BLaER1 treated with 17β-estradiol and CSF1 and Interleukin-3, amounts not matched to agents 10 nM and 100 nM (cell line): ENCODE results near the gene EBLN2.

Experiments used
- H3K27ac ChIP-seq, 11 experiments: shearing (Covaris generic); formaldehyde crosslinking; 2 replicates each; pipeline ENCODE4 v1.8.1; 2022
- H3K27me3 ChIP-seq, 11 experiments: shearing (Covaris generic); formaldehyde crosslinking; 2 replicates each; pipeline ENCODE4 v1.8.1; 2022
- H3K36me3 ChIP-seq, 11 experiments: shearing (Covaris generic); formaldehyde crosslinking; 2 replicates each; pipeline ENCODE4 v1.8.1; 2022
- H3K4me1 ChIP-seq, 10 experiments: shearing (Covaris generic); formaldehyde crosslinking; 2 replicates each; pipeline ENCODE4 v1.8.1; 2022
- H3K4me2 ChIP-seq, 11 experiments: shearing (Covaris generic); formaldehyde crosslinking; 2 replicates each; pipeline ENCODE4 v1.8.1; 2022
- H3K4me3 ChIP-seq, 10 experiments: shearing (Covaris generic); formaldehyde crosslinking; 2 replicates each; pipeline ENCODE4 v1.8.1; 2022
- H3K9ac ChIP-seq, 11 experiments: shearing (Covaris generic); formaldehyde crosslinking; 2 replicates each; pipeline ENCODE4 v1.8.1; 2022
- H3K9me3 ChIP-seq, 11 experiments: shearing (Covaris generic); formaldehyde crosslinking; replicated peaks in 1 of 11; 2 replicates each; pipeline ENCODE4 v1.8.1; 2022
- H4K20me1 ChIP-seq, 11 experiments: shearing (Covaris generic); formaldehyde crosslinking; 2 replicates each; pipeline ENCODE4 v1.8.1; 2022
- Cebpa-rat ChIP-seq, 11 experiments: shearing (Covaris generic); IDR thresholded peaks; 2 replicates each; pipeline ENCODE4 v1.8.1; 2022

The EBLN2 gene

GRCh38 chr3:73029321-73029796 is 32.1 kb upstream of the EBLN2 start:
- H3K4me1 ChIP-seq = peaks cover 0 to 39% (median 0%) of the 10 kb centered on the region in 10 experiments; a peak in 6 of 20 replicates
- H3K27me3 ChIP-seq = no peaks in the 10 kb centered on the region
- no peak overlapping the region for H3K9ac ChIP-seq
- no peak overlapping the region for H3K4me2 ChIP-seq
- H3K9me3 ChIP-seq = peaks cover 0 to 22% (median 8%) of the 10 kb centered on the region in 11 experiments; a peak in 8 of 22 replicates
- peaks cover 17 to 96% (median 66%) of the 10 kb centered on the region in 11 experiments for H3K36me3 ChIP-seq
- TF ChIP-seq Cebpa-rat (IDR thresholded peaks at IDR 0.05) = no peak
- H3K27ac ChIP-seq = no peak overlapping the region
- H3K4me3 ChIP-seq = no peak overlapping the region
- H4K20me1 ChIP-seq = peaks cover 98 to 100% (median 100%) of the 10 kb centered on the region in 11 experiments; a peak in 20 of 22 replicates

- peaks cover 0 to 39% (median under 1%) of the 10 kb centered on the region in 10 experiments; a peak in 7 of 20 replicates for H3K4me1 ChIP-seq
- no peak overlapping the region for H3K27ac ChIP-seq
- peaks cover 0 to 22% (median 8%) of the 10 kb centered on the region in 11 experiments; a peak in 8 of 22 replicates for H3K9me3 ChIP-seq
- peaks cover 98 to 100% (median 100%) of the 10 kb centered on the region in 11 experiments; a peak in 20 of 22 replicates for H4K20me1 ChIP-seq
- H3K27me3 ChIP-seq = no peaks in the 10 kb centered on the region
- H3K4me3 ChIP-seq = no peak overlapping the region
- no peak for TF ChIP-seq Cebpa-rat (IDR thresholded peaks at IDR 0.05)
- H3K4me2 ChIP-seq = no peak overlapping the region
- no peak overlapping the region for H3K9ac ChIP-seq
- peaks cover 17 to 91% (median 69%) of the 10 kb centered on the region in 11 experiments for H3K36me3 ChIP-seq
Measured at GRCh38 chr3:73030073-73030597, 31.3 kb upstream of the EBLN2 start.

- H3K9ac ChIP-seq = no peak overlapping the region
- no peak overlapping the region for H3K4me2 ChIP-seq
- peaks cover 0 to 43% (median 2%) of the 10 kb centered on the region in 10 experiments; a peak in 7 of 20 replicates for H3K4me1 ChIP-seq
- H3K9me3 ChIP-seq = peaks cover 0 to 21% (median 8%) of the 10 kb centered on the region in 11 experiments; a peak in 8 of 22 replicates
- no peaks in the 10 kb centered on the region for H3K27me3 ChIP-seq
- H4K20me1 ChIP-seq = peaks cover 97 to 100% (median 100%) of the 10 kb centered on the region in 11 experiments; a peak in 20 of 22 replicates
- H3K27ac ChIP-seq = no peak overlapping the region
- H3K4me3 ChIP-seq = no peak overlapping the region
- H3K36me3 ChIP-seq = peaks cover 17 to 85% (median 72%) of the 10 kb centered on the region in 11 experiments
- no peak for TF ChIP-seq Cebpa-rat (IDR thresholded peaks at IDR 0.05)
Measured at GRCh38 chr3:73031573-73032103, 29.8 kb upstream of the EBLN2 start.

- H3K36me3 ChIP-seq = peaks cover 0 to 60% (median 40%) of the 10 kb centered on the region in 11 experiments; a peak in 17 of 22 replicates
- H3K27ac ChIP-seq = no peak overlapping the region
- H4K20me1 ChIP-seq = peaks cover 94 to 100% (median 100%) of the 10 kb centered on the region in 11 experiments; a peak in 20 of 22 replicates
- peaks cover 0 to 54% (median 9%) of the 10 kb centered on the region in 10 experiments; a peak in 8 of 20 replicates for H3K4me1 ChIP-seq
- no peaks in the 10 kb centered on the region for H3K27me3 ChIP-seq
- peak overlapping the region in 1 of 11 experiments; percentile 8; a peak in 1 of 22 replicates for H3K4me2 ChIP-seq
- TF ChIP-seq Cebpa-rat (IDR thresholded peaks at IDR 0.05) = no peak
- no peak overlapping the region for H3K9ac ChIP-seq
- no peaks in the 10 kb centered on the region for H3K9me3 ChIP-seq
- no peak overlapping the region for H3K4me3 ChIP-seq
Measured at GRCh38 chr3:73036694-73037591, 24.5 kb upstream of the EBLN2 start.

GRCh38 chr3:73041537-73041936 is 19.9 kb upstream of the EBLN2 start:
- H3K36me3 ChIP-seq = peaks cover 0 to 57% (median 25%) of the 10 kb centered on the region in 11 experiments; a peak in 15 of 22 replicates
- H3K9me3 ChIP-seq = no peaks in the 10 kb centered on the region
- peaks cover 0 to 35% (median 10%) of the 10 kb centered on the region in 10 experiments; a peak in 12 of 20 replicates for H3K4me1 ChIP-seq
- no peak overlapping the region for H3K27ac ChIP-seq
- H3K9ac ChIP-seq = no peak overlapping the region
- TF ChIP-seq Cebpa-rat (IDR thresholded peaks at IDR 0.05) = no peak
- no peaks in the 10 kb centered on the region for H3K27me3 ChIP-seq
- no peak overlapping the region for H3K4me3 ChIP-seq
- no peak overlapping the region for H3K4me2 ChIP-seq
- peaks cover 97 to 100% (median 100%) of the 10 kb centered on the region in 11 experiments; a peak in 20 of 22 replicates for H4K20me1 ChIP-seq

GRCh38 chr3:73043414-73043813 is 18.0 kb upstream of the EBLN2 start:
- Histone ChIP-seq H3K4me2 (no peak overlapping the region), H4K20me1 (peaks cover 96 to 100% (median 100%) of the 10 kb centered on the region in 11 experiments; a peak in 20 of 22 replicates), H3K27ac (no peak overlapping the region)

GRCh38 chr3:73045391-73045790 is 16.1 kb upstream of the EBLN2 start:
- no peaks in the 10 kb centered on the region for H3K27me3 ChIP-seq
- no peak overlapping the region for H3K4me2 ChIP-seq
- H3K4me3 ChIP-seq = no peak overlapping the region
- peak in 2 of 11 experiments; percentile 9 to 35; a peak in 1 of 22 replicates for TF ChIP-seq Cebpa-rat (IDR thresholded peaks at IDR 0.05)
- H3K9me3 ChIP-seq = no peaks in the 10 kb centered on the region
- peaks cover 0 to 27% (median 9%) of the 10 kb centered on the region in 10 experiments; a peak in 11 of 20 replicates for H3K4me1 ChIP-seq
- peaks cover 90 to 100% (median 100%) of the 10 kb centered on the region in 11 experiments; a peak in 20 of 22 replicates for H4K20me1 ChIP-seq
- no peak overlapping the region for H3K9ac ChIP-seq
- H3K36me3 ChIP-seq = peaks cover 24 to 78% (median 32%) of the 10 kb centered on the region in 11 experiments
- H3K27ac ChIP-seq = no peak overlapping the region

More at GRCh38 chr3:73043414-73043813, 18.0 kb upstream of the EBLN2 start:
- peaks cover 0 to 27% (median 9%) of the 10 kb centered on the region in 10 experiments; a peak in 11 of 20 replicates for H3K4me1 ChIP-seq
- no peak overlapping the region for H3K4me3 ChIP-seq
- H3K9me3 ChIP-seq = no peaks in the 10 kb centered on the region
- H3K27me3 ChIP-seq = no peaks in the 10 kb centered on the region
- TF ChIP-seq Cebpa-rat (IDR thresholded peaks at IDR 0.05) = no peak
- no peak overlapping the region for H3K9ac ChIP-seq
- peaks cover 9 to 69% (median 25%) of the 10 kb centered on the region in 11 experiments; a peak in 20 of 22 replicates for H3K36me3 ChIP-seq

- H3K4me2 ChIP-seq = no peak overlapping the region
- H3K9me3 ChIP-seq = no peaks in the 10 kb centered on the region
- H3K4me3 ChIP-seq = no peak overlapping the region
- H3K4me1 ChIP-seq = peaks cover 0 to 27% (median 9%) of the 10 kb centered on the region in 10 experiments; a peak in 11 of 20 replicates
- H3K27me3 ChIP-seq = no peaks in the 10 kb centered on the region
- peaks cover 30 to 82% (median 40%) of the 10 kb centered on the region in 11 experiments for H3K36me3 ChIP-seq
- H4K20me1 ChIP-seq = peaks cover 82 to 100% (median 100%) of the 10 kb centered on the region in 11 experiments; a peak in 20 of 22 replicates
- H3K9ac ChIP-seq = no peak overlapping the region
- no peak for TF ChIP-seq Cebpa-rat (IDR thresholded peaks at IDR 0.05)
- no peak overlapping the region for H3K27ac ChIP-seq
Measured at GRCh38 chr3:73046195-73046594, 15.3 kb upstream of the EBLN2 start.
